Gastrocnemius medialis (tissue), 4 donors: ENCODE data around the gene HOXB2. TPM values are rescaled to one million over a fixed set of nuclear protein-coding genes. Genes with fewer than 3 reads are reported as not detected.

Experiments used
- ATAC-seq, 2 donors: fragments of 150-250 bp; one replicate each; pipeline ENCODE4 v1.9.1; 2016
- DNase-seq, 2 donors: peaks; one replicate each; pipeline ENCODE4 v3.0.0-alpha.2; 2019
- H3K27ac ChIP-seq, 4 donors: fragments of 200-600 bp; sonication (generic); 1 replicate in 1 of 4; 2 replicates in 3 of 4; pipeline ENCODE4 v1.5.1; 2016 to 2018; ENCODE audit warnings: mild to moderate bottlenecking in 2 of 4, moderate library complexity in 1 of 4
- H3K27me3 ChIP-seq, 3 donors: fragments of 200-600 bp; sonication (generic) in 2 of 3; 1 replicate in 1 of 3; 2 replicates in 2 of 3; pipeline versions ENCODE4 v1.5.1 to v1.6.0; 2016 to 2019; ENCODE audit warnings: mild to moderate bottlenecking in 1 of 3, moderate library complexity in 1 of 3
- H3K36me3 ChIP-seq, 2 donors: fragments of 200-600 bp; sonication (generic) in 1 of 2; one replicate each; pipeline ENCODE4 v1.5.1; 2017 to 2018
- H3K4me1 ChIP-seq, 2 donors: fragments of 200-600 bp; sonication (generic) in 1 of 2; one replicate each; pipeline ENCODE4 v1.5.1; 2016 to 2017; ENCODE audit warnings: mild to moderate bottlenecking in 2 of 2
- H3K4me3 ChIP-seq, 4 donors: fragments of 200-600 bp; sonication (generic) in 3 of 4; 1 replicate in 1 of 4; 2 replicates in 3 of 4; pipeline ENCODE4 v1.5.1; 2016 to 2019; ENCODE audit warnings: mild to moderate bottlenecking in 2 of 4
- H3K9me3 ChIP-seq, 3 donors: fragments of 200-600 bp; sonication (generic) in 2 of 3; 1 replicate in 1 of 3; 2 replicates in 2 of 3; pipeline ENCODE4 v1.5.1; 2016 to 2019
- CTCF ChIP-seq, 5 experiments: fragments of 450-650 bp in 3 of 5; fragments of 200-600 bp in 2 of 5; sonication (generic) in 2 of 5; IDR thresholded peaks in 4 of 5; conservative IDR thresholded peaks in 1 of 5; 1 replicate in 4 of 5; 2 replicates in 1 of 5; pipeline ENCODE4 v1.5.1; 2016 to 2019; ENCODE audit warnings: antibody characterized with exemption in 5 of 5, mild to moderate bottlenecking in 3 of 5, moderate library complexity in 3 of 5
- POLR2A ChIP-seq, 2 donors: fragments of 450-650 bp; IDR thresholded peaks; one replicate each; pipeline ENCODE4 v1.6.1; 2017; ENCODE audit warnings: antibody characterized with exemption in 2 of 2, mild to moderate bottlenecking in 2 of 2, moderate library complexity in 2 of 2
- in situ Hi-C, 4 donors: fragments of 200-750 bp; cut with MboI; loops; one replicate each; pipeline versions ENCODE4 v1.15.0 to v1.8.0; 2017; ENCODE audit warnings: low sequenced_read_pairs in 4 of 4
- intact Hi-C: fragments of 100-400 bp; cut with DNase I; formaldehyde crosslinking; loops from one replicate; pipeline ENCODE4 v1.15.1; 2023; ENCODE audit warnings: low total_unique reads
- total RNA-seq, 4 donors: library from RNA; depleted of rRNA; stranded (reverse); fragments of >200 nt; gene quantifications; one replicate each; pipeline versions ENCODE4 v1.1.0 to v1.2.3, GENCODE V29; 2016

The HOXB2 gene
- total RNA-seq, 4 donors from 2014 or later, result 4.1 to 22.1 (median 10.4) TPM

- H3K4me1 ChIP-seq, result peaks cover 10 to 37% of the 10 kb centered on the region in 2 donors
- in situ Hi-C loops, result no loop called here
- peaks cover 13 to 31% (median 21%) of the 10 kb centered on the region in 3 donors for H3K27me3 ChIP-seq
- no peaks in the 10 kb centered on the region for H3K36me3 ChIP-seq
- ATAC-seq (no peak), DNase-seq (no peak)
- H3K9me3 ChIP-seq, result no peaks in the 10 kb centered on the region
- no peak for TF ChIP-seq POLR2A (IDR thresholded peaks at IDR 0.05)
- no peak for TF ChIP-seq CTCF (IDR thresholded peaks at IDR 0.05 in 4 of 5, conservative IDR thresholded peaks at IDR 0.05 in 1 of 5)
- H3K27ac ChIP-seq, result peak overlapping the region; percentile 49 to 94 (median 77)
- intact Hi-C loops, result no loop called here
- H3K4me3 ChIP-seq, result no peak overlapping the region
These were observed 1.4 kb upstream of the HOXB2 start for GRCh38 chr17:48546137-48546923.

GRCh38 chr17:48545539-48545938 is 630 bp upstream of the HOXB2 start:
- DNase-seq, result no peak
- peak overlapping the region; percentile 80 to 94 (median 85) for H3K27ac ChIP-seq
- H3K9me3 ChIP-seq, result no peaks in the 10 kb centered on the region
- ATAC-seq, result no peak
- intact Hi-C loops (no loop called here), in situ Hi-C loops (no loop called here)
- TF ChIP-seq POLR2A (IDR thresholded peaks at IDR 0.05), result no peak
- TF ChIP-seq CTCF (IDR thresholded peaks at IDR 0.05 in 4 of 5, conservative IDR thresholded peaks at IDR 0.05 in 1 of 5), result no peak
- peaks cover 16 to 38% (median 23%) of the 10 kb centered on the region in 3 donors for H3K27me3 ChIP-seq
- peaks cover 10 to 40% of the 10 kb centered on the region in 2 donors for H3K4me1 ChIP-seq
- H3K4me3 ChIP-seq, result no peak overlapping the region
- no peaks in the 10 kb centered on the region for H3K36me3 ChIP-seq

- intact Hi-C loops (no loop called here), in situ Hi-C loops (no loop called here)
- ATAC-seq (no peak), DNase-seq (peak; percentile 17 to 36)
- H3K4me1 ChIP-seq, result peaks cover 10 to 40% of the 10 kb centered on the region in 2 donors
- TF ChIP-seq POLR2A (IDR thresholded peaks at IDR 0.05) (peak; percentile 5 to 14), CTCF (IDR thresholded peaks at IDR 0.05 in 4 of 5, conservative IDR thresholded peaks at IDR 0.05 in 1 of 5) (no peak)
- peak overlapping the region; percentile 59 to 76 (median 68) for H3K4me3 ChIP-seq
- H3K27me3 ChIP-seq, result peaks cover 16 to 38% (median 20%) of the 10 kb centered on the region in 3 donors
- H3K27ac ChIP-seq, result peak overlapping the region; percentile 80 to 94 (median 85)
- no peaks in the 10 kb centered on the region for H3K36me3 ChIP-seq
- H3K9me3 ChIP-seq, result no peaks in the 10 kb centered on the region
These were observed 424 bp downstream of the HOXB2 start for GRCh38 chr17:48544349-48545021.

GRCh38 chr17:48543854-48544348 is 1.0 kb downstream of the HOXB2 start:
- TF ChIP-seq CTCF (IDR thresholded peaks at IDR 0.05 in 4 of 5, conservative IDR thresholded peaks at IDR 0.05 in 1 of 5) (no peak), POLR2A (IDR thresholded peaks at IDR 0.05) (no peak)
- DNase-seq, result no peak
- H3K27me3 ChIP-seq, result peaks cover 16 to 38% (median 20%) of the 10 kb centered on the region in 3 donors
- peak overlapping the region; percentile 59 to 76 (median 68) for H3K4me3 ChIP-seq
- peak; percentile 21 to 22 for ATAC-seq
- intact Hi-C loops, result loop anchor here (2.0 kb wide), 1 partner anchor 35 kb away; the partner anchor contains the start of gene HOXB4
- H3K27ac ChIP-seq, result peak overlapping the region; percentile 80 to 94 (median 85)
- in situ Hi-C loops, result no loop called here
- no peaks in the 10 kb centered on the region for H3K9me3 ChIP-seq
- H3K36me3 ChIP-seq, result no peaks in the 10 kb centered on the region
- peaks cover 10 to 40% of the 10 kb centered on the region in 2 donors for H3K4me1 ChIP-seq
